ENCODE results near the gene LBHD2. TPM values are rescaled to one million over a fixed set of nuclear protein-coding genes. Genes with fewer than 3 reads are reported as not detected.

LBHD2 gene
- polyA plus RNA-seq, 3 donors from 2014 or later, result not detected

DNA sequence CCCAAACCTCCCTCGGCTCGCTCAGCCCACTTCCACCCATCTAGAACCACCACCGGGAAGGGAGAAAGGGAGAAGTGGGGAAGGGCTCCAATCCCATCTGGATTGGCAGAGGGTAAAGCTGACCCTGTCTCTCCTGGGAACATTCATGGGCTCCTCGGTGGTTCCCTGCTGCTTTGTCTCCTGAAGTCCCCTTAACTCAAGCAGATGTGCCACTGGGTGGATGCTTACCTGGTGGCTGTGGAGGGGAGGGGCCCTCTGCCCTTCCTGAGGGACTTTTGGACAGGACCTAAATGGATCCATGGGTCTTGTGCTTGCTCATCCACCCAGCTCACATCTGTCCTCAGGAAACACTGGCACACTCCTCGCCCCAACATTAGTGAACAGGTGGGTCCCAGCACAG lies 24.5 kb upstream of the LBHD2 start:
- Mint-ChIP-seq H3K4me1 (peaks cover 0 to 6% of the 10 kb centered on the region in 2 donors), H3K4me3 (no peak overlapping the region), H3K9me3 (no peaks in the 10 kb centered on the region), H3K27me3 (ENCODE audit: low read depth in 3 of 3) (peaks cover 17 to 30% (median 20%) of the 10 kb centered on the region in 3 donors), H3K27ac (no peak overlapping the region), H3K36me3 (no peaks in the 10 kb centered on the region)
- DNase-seq, result no peak

DNA sequence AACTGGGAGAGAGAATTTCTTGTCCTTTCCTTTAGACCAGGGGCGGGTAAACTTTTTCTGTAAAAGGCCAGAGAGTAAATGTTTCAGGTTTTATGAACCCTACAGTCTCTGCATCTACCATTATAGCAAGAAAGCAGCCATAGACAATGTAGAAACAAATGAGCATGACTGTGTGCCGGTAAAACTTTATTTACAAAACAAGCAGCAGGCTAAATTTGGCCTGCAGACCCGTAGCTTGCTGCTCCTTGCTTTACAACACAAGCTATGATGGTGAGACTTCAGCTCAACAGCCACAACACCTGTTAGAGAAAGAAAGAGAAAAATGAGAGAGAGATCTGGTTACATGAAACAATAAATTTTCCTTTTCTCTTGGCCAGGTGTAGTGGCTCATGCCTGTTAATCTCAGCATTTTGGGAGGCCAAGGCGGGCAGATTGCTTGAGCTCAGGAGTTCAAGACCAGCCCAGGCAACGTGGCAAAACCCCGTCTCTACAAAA lies 22.5 kb upstream of the LBHD2 start:
- H3K4me1 Mint-ChIP-seq, result peaks cover 0 to 3% of the 10 kb centered on the region in 2 donors
- H3K36me3 Mint-ChIP-seq, result no peaks in the 10 kb centered on the region
- no peak overlapping the region for H3K27ac Mint-ChIP-seq
- peaks cover 5 to 20% (median 15%) of the 10 kb centered on the region in 3 donors for H3K27me3 Mint-ChIP-seq (ENCODE audit: low read depth in 3 of 3)
- H3K9me3 Mint-ChIP-seq, result no peaks in the 10 kb centered on the region
- DNase-seq, result no peak
- H3K4me3 Mint-ChIP-seq, result no peak overlapping the region

DNA sequence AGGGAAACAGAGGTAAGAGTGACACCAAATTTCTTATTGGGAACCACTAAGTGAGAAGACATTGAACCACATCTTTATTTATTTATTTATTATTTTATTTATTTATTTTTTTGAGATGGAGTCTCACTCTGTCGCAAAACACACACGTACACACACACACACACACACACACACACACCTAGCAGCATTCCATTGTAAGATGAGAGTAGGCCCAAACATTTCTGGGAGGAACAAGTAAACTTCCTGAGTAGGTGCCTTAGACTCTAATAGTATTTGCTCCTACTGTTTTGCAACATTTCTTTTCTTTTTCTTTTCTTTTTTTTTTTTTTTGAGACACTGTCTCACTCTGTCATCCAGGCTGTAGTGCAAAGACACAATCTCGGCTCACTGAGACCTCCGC lies 19.6 kb upstream of the LBHD2 start:
- peaks cover 2 to 13% (median 11%) of the 10 kb centered on the region in 3 donors for H3K27me3 Mint-ChIP-seq (ENCODE audit: low read depth in 3 of 3)
- no peak overlapping the region for H3K27ac Mint-ChIP-seq
- no peak for DNase-seq
- no peaks in the 10 kb centered on the region for H3K9me3 Mint-ChIP-seq
- H3K4me3 Mint-ChIP-seq, result no peak overlapping the region
- H3K4me1 Mint-ChIP-seq, result no peaks in the 10 kb centered on the region
- H3K36me3 Mint-ChIP-seq, result no peaks in the 10 kb centered on the region

DNA sequence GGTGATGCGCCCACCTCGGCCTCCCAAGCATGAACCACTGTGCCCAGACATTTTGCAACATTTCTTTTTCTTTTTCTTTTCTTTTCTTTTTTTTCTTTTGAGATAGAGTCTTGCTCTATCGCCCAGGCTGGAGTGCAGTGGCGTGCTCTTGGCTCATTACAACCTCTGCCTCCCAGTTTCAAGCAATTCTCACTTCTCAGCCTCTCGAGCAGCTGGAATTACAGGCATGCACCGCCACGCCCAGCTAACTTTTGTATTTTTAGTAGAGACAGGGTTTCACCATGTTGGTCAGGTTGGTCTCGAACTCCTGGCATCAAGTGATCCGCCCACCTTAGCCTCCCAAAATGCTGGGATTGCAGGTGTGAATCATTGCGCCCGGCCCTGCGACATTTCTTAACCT lies 19.0 kb upstream of the LBHD2 start:
- Mint-ChIP-seq H3K27me3 (ENCODE audit: low read depth in 3 of 3) (peaks cover 2 to 9% (median 8%) of the 10 kb centered on the region in 3 donors), H3K36me3 (no peaks in the 10 kb centered on the region)
- no peak for DNase-seq

DNA sequence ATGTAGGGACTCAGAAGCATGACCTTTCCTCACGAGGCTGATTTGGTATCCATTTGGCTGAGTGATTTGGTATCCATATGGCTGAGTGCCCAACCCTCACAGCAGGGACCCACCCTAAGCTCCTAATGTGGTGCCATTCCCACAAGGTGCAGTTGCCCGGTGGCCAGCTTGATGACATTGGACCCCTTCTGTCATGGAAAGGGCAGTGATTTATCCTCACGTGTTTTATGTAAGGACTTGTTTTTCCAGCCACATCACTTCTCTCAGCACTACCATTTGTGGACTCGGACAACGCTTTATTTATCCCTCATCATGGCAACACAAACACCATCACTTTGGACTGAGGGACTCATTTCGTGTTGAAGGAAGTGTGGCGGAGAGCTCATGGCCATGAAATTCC lies 18.1 kb upstream of the LBHD2 start:
- H3K4me1 Mint-ChIP-seq, result no peaks in the 10 kb centered on the region
- no peaks in the 10 kb centered on the region for H3K36me3 Mint-ChIP-seq
- no peak overlapping the region for H3K27ac Mint-ChIP-seq
- H3K27me3 Mint-ChIP-seq (ENCODE audit: low read depth in 3 of 3), result peaks cover 2 to 8% (median 6%) of the 10 kb centered on the region in 3 donors
- DNase-seq, result no peak
- H3K9me3 Mint-ChIP-seq, result no peaks in the 10 kb centered on the region
- H3K4me3 Mint-ChIP-seq, result no peak overlapping the region

More for the DNA sequence above, 19.0 kb upstream of the LBHD2 start:
- Mint-ChIP-seq H3K9me3 (no peaks in the 10 kb centered on the region), H3K4me3 (no peak overlapping the region), H3K4me1 (no peaks in the 10 kb centered on the region), H3K27ac (no peak overlapping the region)

DNA sequence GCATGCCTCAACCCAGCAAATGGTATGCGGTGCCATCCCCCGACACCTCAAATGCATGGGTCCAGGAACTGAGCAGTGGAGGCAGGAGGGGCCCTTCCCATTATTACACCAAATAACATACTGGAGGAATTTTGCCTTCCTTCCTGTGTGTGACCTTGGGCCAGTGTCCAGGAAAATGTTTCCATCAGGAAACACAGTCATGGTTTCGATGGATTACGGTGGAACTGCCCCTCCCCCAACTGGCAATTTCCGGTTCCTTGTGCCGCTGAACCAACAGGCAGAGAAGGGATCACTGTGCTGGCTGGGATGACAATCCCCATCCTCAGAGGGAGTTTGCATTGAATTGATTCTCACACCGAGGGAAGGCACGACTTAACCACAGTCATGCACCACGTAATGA lies 17.6 kb upstream of the LBHD2 start:
- DNase-seq, result no peak
- Mint-ChIP-seq H3K27ac (no peak overlapping the region), H3K9me3 (no peaks in the 10 kb centered on the region), H3K36me3 (no peaks in the 10 kb centered on the region), H3K4me1 (no peaks in the 10 kb centered on the region), H3K27me3 (ENCODE audit: low read depth in 3 of 3) (peaks cover 2 to 8% (median 6%) of the 10 kb centered on the region in 3 donors), H3K4me3 (no peak overlapping the region)

DNA sequence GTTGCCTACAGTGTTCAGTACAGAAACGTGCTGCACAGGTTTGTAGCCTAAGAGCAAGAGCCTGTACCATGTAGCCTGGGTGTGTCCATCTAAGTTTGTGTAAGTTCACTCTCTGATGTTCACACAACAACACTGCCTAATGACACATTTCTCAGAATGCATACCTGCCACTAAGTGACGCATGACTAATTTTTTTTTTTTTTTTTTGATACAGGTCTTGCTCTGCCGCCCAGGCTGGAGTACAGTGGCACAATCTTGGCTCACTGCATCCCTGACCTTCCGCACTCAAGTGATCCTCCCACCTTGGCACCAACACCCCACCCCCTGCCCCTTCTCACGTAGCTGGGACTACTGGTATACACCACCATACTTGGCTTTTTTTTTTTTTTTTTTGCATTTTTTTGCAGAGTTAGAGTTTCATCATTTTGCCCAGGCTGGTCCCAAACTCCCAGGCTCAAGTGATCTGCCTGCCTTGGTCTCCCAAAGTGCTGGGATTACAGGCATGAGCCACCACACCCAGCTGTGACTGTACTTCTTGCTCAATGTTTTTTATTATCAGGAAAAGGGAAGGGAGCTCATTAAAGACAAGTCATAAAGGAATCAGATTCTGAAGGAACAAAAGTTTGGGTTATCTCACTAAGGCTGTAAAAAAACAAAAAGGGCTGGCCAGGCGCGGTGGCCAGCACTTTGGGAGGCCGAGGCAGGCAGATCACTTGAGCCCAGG lies 16.6 kb upstream of the LBHD2 start:
- H3K36me3 Mint-ChIP-seq, result no peaks in the 10 kb centered on the region
- DNase-seq, result no peak
- no peaks in the 10 kb centered on the region for H3K9me3 Mint-ChIP-seq
- H3K27ac Mint-ChIP-seq, result no peak overlapping the region
- H3K27me3 Mint-ChIP-seq (ENCODE audit: low read depth in 3 of 3), result peaks cover 0 to 8% (median 6%) of the 10 kb centered on the region in 3 donors
- no peaks in the 10 kb centered on the region for H3K4me1 Mint-ChIP-seq
- no peak overlapping the region for H3K4me3 Mint-ChIP-seq

DNA sequence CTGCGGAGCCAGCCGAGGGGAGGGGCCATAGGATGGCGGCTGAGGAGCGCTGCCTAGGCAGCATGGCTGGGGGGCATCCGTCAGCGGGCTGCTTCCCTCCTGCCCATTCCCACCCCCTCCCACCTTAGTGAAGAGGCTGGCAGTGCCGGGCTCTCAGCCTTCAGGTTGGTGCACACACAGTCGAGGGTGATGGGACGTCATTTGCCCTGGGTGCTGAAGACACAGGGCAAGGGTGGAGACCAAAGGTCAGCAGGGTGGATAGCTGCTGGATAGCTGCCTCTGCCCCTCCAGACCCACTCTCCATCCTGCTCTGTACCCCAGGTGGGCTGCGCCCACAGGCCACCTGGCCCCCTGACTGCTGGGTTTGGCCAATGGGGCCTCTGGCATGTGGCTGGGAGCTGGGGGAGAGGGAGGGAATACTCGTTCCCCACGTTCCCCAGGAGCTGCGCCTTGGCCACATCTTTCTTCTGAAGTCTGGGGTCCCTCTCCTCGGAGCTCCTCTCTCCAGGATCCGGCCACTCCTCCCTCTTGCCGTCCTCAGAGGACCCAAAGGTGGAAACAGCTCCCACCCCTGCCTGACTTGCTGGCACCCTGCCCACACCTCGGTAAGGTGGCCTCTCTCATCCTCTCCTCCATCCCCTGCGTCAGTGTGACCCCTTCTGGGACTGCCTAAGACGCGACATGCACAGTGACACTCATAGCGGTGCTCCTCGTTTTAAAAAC lies 15.5 kb upstream of the LBHD2 start:
- Mint-ChIP-seq H3K4me1 (no peaks in the 10 kb centered on the region), H3K36me3 (no peaks in the 10 kb centered on the region), H3K27ac (no peak overlapping the region), H3K9me3 (no peaks in the 10 kb centered on the region), H3K27me3 (ENCODE audit: low read depth in 3 of 3) (peaks cover 1 to 8% (median 6%) of the 10 kb centered on the region in 3 donors), H3K4me3 (no peak overlapping the region)
- DNase-seq, result no peak

DNA sequence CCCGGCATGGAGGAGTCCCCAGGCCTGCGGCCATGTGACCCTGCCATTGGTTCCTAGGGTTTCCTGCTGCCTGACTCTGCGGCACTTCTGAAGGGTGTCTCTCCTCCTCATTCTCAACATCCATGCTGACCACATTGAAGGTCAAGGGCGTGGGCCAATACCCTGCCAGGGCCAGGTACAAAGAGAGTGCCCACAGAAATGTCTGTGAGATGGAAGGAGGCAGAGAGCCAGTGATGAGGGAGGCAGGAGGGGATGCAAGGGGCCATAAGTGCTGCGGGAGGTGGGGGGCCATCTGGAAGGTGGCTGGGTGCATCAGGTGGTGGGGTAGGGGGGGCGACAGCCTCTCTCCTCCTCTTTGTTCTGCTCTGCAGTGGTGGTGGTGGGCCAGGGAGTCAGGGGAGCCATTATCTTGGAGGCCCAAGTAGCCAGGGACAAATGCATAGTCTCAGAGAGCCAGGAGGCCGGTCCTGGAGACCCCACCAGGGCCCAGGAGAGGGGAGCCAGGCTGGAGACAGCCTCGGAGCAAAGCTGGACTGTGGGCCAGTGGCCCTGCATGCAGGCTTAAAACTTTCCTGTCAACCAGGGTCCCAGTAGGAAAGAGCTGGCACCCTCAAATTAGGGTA lies 13.6 kb upstream of the LBHD2 start:
- H3K4me1 Mint-ChIP-seq, result peaks cover 0 to 2% of the 10 kb centered on the region in 2 donors
- H3K4me3 Mint-ChIP-seq, result no peak overlapping the region
- DNase-seq, result no peak
- peaks cover 2 to 8% (median 6%) of the 10 kb centered on the region in 3 donors for H3K27me3 Mint-ChIP-seq (ENCODE audit: low read depth in 3 of 3)
- H3K36me3 Mint-ChIP-seq, result no peaks in the 10 kb centered on the region
- H3K9me3 Mint-ChIP-seq, result no peaks in the 10 kb centered on the region
- H3K27ac Mint-ChIP-seq, result no peak overlapping the region

DNA sequence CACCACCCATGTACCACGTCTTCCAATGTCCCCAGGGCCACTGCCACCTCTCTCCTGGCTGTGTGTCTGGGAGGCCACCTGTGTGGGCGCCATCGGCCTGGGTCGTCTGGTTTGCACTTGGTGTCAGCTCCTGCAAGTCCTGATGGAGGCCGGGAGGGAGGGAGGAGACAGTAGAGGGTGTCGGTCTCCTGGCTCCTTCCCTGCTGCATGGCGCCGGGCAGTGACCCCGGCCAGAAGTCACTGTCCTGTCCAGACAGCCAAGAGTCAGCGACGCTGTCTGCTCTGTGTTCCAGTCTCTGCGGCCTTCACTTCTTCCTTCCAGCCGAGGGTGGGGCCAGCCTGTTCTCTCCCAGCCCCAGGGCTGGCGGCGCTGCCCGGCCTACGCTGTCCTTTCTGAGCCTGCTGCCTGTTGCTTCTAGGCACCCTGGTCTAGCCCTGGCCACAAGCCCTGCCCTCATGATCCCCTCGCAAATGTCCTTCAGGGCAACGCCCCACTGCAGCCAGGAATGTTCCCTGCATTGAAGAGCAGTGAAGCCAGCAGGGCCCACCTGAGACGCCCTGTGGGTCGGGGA lies 13.0 kb upstream of the LBHD2 start:
- DNase-seq, result no peak
- no peak overlapping the region for H3K4me3 Mint-ChIP-seq

DNA sequence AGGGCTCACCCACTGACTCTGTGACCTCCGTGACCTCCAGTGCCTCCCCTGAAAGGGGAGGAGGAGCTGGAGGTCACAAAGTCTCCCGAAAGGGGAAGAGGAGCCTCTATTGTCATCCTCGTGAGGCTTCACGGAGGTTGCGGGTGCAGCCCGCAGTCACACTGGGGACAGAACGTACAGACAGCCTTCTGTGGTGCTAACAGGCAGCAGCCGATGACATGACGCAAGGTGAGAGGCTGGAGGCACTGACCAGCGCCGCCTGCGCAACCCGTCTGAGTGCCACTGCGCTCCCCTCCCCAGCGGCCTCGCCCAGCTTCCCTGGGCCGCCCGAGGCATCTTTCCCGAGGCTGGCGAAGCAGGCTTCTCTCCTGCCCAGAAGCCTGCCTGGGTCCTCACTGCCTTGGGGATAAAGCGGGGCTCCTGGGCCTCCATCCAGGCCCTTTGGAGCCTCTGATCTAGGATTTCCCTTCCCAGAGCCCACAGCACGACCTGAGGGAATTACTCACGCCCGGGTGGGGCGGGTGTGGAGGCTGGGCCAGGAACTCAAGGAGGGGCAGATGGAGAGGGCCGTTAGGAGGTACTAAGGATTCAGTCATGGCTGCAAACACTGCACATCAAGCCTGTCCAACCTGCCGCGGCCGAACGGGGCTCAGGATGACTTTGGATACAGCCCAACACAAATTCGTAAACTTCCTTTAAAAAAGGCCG lies 12.3 kb upstream of the LBHD2 start:
- DNase-seq, result no peak
- Mint-ChIP-seq H3K27ac (no peak overlapping the region), H3K36me3 (no peaks in the 10 kb centered on the region), H3K4me3 (no peak overlapping the region), H3K9me3 (no peaks in the 10 kb centered on the region), H3K4me1 (peaks cover 0 to 2% of the 10 kb centered on the region in 2 donors), H3K27me3 (ENCODE audit: low read depth in 3 of 3) (peaks cover 2 to 6% (median 4%) of the 10 kb centered on the region in 3 donors)

More for the DNA sequence above, 13.0 kb upstream of the LBHD2 start:
- Mint-ChIP-seq H3K36me3 (no peaks in the 10 kb centered on the region), H3K4me1 (peaks cover 0 to 2% of the 10 kb centered on the region in 2 donors), H3K27me3 (ENCODE audit: low read depth in 3 of 3) (peaks cover 2 to 6% (median 4%) of the 10 kb centered on the region in 3 donors), H3K27ac (no peak overlapping the region), H3K9me3 (no peaks in the 10 kb centered on the region)

DNA sequence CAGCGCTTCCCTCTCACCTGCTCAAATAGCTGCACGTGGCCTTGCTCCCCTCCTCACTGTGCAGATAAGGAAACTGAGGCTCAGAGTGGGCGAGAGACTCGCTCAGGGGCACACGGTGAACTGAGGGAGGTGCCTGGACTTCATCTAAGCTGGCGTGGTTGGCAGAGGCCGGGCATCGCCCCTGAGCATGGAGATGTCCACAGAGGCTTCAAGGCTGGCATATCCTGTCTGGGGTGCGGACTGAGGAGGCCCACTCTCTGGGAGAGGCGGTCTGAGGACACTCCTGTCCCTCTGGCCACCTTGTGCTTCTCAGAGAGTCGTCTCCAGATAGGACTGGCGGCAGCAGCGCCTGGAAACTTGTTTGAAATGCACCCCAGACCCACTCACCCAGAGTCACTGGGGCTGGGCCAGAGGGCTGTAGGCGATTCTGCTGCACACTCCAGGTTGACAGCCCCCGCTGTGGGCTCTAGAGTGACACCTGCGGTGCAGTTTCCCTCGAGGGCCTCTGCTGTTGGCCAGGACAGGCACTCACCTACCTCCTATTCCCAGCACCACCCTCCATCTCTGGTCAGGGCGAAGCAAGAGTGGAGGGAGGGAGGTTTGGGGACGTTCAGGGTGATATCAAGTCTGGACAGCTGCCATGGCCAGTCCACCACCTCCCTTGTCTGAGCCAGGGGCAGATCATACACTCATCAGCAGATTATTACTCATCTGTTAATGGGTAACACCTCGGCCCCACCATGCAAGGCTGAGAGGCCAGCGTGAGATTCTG lies 11.2 kb upstream of the LBHD2 start:
- no peaks in the 10 kb centered on the region for H3K36me3 Mint-ChIP-seq
- H3K4me3 Mint-ChIP-seq, result no peak overlapping the region
- peaks cover 0 to 2% of the 10 kb centered on the region in 2 donors for H3K4me1 Mint-ChIP-seq
- no peak overlapping the region for H3K27ac Mint-ChIP-seq
- H3K27me3 Mint-ChIP-seq (ENCODE audit: low read depth in 3 of 3), result peaks cover 2% of the 10 kb centered on the region in 3 donors
- no peaks in the 10 kb centered on the region for H3K9me3 Mint-ChIP-seq
- no peak for DNase-seq

All from immature natural killer cell (primary cell).